Kidney glomerular epithelial cell (primary cell): ENCODE measurements around the gene REL.

ENCODE experiments used
- DNase-seq: peaks from one replicate; lab custom pipeline; 2025; lab: John Stamatoyannopoulos, UW

REL gene

DNA sequence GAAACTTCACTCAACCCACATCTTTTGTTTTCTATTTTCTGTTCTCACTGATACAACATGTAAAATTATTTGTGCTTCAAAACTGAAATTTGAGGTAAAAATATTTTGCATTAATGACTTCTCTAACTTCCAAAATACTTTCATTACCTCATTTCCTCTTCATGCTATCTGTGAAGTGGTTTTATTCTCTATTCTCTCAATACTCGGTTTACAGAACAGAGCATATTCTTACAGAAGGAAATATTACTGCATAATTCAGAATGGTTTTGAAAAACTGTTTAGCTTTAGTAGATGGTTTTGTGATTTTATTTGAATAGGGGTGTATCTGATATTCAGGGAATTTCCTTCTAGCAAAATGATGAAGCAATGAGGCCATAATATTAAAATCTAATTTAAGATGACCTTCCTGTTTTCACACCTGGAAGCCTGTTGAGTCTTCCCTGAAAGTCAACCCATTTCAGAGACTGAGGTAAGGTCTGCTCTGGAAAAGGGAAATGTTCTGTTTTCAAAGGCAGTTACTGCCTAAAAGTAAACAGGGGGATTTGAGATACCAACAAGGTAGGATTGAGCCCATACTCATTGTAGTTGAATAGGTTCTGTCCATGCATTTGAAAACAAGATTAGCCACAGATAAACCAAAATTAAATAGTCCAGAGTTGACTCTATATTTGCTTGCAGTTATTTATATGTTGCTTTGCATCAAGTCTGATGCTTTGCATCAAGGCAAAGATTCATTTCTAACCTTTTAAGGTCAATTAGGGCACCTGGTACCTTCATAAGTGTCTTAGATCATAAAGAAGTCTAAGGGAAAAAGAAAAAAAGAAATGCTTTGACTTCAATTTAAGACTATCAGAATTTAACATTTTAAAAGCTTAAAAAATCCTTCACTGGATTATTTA lies 85.4 kb downstream of the REL start:
- DNase-seq = no peak

- DNase-seq = no peak
Observed at GRCh38 chr2:60972889-60973656, 91.7 kb downstream of the REL start.

- no peak for DNase-seq
Observed at GRCh38 chr2:60973705-60974104, 92.3 kb downstream of the REL start.

- DNase-seq = no peak
Observed at GRCh38 chr2:60974652-60975051, 93.3 kb downstream of the REL start.
